GM19395 (cell line): ENCODE results near the gene UROD.
"Not testable (repeated sequence)": the region's sequence is repeated elsewhere in the genome, so short reads cannot be mapped to it uniquely, and the experiment has no call there.

Source experiments
- ATAC-seq: cut with Tn5 transposase; IDR thresholded peaks from one replicate; pipeline ENCODE4 v1.9.1; 2021; ENCODE audit warnings: mild to moderate bottlenecking, moderate library complexity; ENCODE audit not compliant: unreplicated experiment

Gene UROD

DNA sequence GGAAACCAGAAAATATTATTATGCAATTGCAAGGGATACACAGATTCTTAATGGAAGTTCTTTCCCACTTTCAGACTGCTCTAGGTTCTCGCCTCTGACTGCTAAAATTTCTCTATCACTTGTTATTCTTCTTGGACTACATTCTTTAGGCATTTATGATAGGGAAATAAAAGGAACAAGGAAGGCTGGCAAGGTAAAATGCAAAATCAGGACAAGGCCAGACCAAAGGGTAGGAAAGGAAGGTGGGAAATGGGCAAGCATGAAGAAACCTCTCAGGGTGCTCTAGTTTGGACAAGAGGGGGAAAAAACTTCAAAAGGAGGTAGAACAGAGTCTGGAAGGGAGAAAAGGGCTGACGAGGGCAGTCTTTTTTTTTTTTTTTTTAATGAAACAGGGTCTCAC, 26.2 kb downstream of the UROD start:
- ATAC-seq: no peak

DNA sequence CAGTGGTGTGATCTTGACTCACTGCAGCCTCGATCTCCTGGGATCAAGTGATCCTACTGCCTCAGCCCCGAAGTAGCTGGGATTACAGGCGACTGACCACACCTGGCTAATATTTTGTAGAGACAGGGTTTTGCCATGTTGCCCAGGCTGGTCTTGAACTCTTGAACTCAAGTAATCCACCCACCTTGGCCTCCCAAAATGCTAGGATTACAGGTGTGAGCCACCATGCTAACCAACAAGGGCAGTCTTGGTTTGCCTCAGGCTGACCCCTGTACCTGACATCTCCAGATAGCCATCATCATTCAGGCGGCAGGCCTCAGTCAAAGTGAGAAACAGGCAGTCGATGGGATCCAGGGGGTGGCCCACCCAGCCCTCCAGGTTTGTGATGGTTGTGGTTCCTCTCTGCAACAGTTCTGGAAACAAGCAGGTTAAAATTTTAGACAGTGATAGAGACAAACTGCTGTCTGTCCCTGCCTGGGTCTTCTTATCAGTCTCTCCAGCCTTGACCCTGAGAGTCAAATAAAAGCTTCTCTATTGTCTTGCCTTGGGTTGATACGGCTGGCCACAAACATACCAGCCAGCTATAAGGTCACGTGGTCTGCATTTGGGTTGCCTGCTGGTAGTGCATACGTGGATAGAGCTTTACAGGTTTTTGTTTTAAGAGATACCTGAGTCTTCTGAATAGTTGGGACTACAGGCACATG, 26.8 kb downstream of the UROD start:
- no peak for ATAC-seq

DNA sequence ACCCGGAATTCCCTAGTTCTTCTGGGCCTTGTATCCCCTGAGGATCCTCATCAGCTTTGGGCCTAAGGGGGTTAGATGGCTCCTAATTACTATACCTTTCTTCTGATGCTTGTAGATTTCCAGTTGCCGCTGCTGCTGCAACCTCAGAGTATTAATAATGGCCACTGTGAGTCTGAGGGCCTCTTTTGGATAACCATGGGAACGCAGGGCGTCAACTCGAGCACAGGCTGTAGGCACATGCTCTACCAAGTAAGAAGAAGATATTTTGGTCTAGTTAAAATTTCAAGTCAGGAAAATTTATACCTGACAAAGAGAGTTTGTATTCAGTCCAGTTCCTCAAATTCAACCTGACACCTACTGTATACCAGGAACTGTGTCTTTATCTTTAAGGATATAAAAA, 28.2 kb downstream of the UROD start:
- no peak for ATAC-seq

DNA sequence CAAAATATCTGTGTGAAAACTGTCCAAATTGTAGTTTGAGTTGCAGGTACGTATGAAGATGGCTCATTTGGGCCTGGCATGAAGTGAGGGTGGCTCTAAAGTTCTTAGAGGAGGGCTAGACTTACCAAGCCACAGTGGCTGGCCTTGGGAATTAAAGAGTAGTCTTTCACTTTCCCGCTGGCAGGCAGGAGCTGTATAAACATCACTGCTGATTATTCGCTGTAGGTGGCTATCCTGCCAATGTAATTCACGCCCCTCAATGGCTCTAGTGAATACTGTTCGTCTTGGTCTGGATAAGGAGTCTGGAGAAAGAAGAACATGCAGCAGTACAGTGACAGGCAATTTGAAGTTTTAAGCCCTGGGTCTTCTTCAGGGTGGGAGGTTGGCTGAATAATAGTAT, 31.0 kb downstream of the UROD start:
- ATAC-seq: no peak

DNA sequence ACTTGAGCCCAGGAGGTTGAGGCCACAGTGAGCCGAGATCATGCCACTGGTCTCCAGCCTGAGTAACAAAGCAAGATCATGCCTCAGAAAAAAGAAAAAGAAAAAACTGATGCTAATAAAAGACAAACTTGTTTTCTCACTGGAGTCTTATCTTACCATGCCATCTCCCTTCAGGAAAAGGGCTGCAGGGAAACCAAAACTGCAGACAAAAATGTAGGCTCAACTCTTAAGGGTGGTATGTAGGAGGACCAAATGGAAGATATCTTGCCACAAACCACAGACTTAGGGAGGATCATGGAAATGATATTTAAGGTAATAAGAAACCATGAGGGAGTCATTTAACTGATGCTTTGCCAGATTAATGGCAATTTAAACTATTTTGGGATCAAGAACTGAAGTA, 32.9 kb downstream of the UROD start:
- ATAC-seq: no peak

DNA sequence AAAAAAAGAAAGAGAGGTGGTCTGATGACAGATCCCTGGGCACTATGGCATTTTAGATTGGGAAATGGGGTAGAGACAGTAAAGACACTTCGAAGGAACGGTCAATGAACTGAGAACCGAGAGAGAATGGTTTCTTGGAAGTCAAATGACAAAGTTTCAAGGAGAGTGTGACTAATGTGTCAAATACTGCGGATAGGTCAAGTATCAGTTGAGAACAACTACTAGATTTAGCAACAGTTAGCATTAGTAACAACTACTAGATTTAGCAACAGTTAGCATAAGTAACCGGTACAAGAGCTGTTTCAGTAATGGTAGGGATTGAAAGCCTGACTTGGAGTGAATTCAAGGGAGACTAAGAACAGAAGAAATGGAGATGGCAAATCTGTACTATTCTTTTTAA, 35.0 kb downstream of the UROD start:
- ATAC-seq: no peak

DNA sequence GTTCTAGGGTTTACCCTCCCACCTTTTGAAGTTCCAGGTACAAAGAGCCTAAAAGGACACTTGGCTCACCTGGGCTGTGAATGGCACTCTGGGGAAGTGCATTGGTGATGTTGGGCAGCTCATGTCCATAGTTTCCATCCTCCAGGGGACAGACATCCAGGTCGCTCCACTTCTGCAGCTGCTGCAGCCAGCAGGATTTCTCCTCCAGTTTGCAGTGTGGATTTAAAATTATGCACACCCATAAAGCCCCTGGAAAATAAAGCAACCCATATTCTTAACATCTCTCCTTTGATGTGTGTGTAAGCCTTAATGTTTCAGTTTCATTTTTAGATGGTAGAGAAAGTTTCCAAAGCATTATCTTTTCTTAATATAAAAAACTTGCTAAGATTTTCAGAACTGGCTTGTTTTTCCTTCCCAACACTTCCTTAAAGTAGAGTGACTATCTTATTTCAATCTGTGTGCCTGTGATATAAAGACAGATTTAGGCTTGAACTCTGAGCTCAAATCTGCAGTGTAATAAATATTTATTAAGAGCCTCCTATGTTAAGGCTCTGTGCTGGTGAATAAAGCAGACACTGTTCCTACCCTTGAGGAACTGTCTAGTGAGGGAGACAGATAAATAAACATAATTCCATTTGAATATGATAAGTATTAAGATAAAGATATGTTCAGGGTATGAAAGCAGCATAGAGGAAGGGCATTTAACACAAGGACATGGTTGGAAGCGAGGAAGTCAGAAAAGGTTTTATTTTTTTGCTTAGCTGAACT, 39.1 kb downstream of the UROD start:
- no peak for ATAC-seq

DNA sequence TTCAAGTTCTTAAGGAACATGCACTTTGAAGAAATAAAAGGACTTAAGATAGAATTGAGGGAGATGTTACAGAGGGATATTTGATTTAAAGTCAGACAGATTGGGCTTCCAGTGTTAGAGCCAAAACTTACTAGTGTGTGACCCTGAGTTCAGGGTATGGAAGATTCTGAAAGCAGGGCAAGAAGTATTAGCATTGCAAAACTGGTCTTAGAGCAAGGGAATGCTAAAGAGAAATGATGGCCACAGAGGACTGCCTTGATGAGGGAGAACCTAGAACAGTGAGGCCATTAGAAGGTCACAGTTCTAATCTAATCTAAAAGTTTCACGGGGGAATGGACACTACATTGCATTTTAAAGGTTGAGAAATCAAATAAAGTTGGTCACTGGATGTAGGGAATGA, 45.5 kb downstream of the UROD start:
- no peak for ATAC-seq

DNA sequence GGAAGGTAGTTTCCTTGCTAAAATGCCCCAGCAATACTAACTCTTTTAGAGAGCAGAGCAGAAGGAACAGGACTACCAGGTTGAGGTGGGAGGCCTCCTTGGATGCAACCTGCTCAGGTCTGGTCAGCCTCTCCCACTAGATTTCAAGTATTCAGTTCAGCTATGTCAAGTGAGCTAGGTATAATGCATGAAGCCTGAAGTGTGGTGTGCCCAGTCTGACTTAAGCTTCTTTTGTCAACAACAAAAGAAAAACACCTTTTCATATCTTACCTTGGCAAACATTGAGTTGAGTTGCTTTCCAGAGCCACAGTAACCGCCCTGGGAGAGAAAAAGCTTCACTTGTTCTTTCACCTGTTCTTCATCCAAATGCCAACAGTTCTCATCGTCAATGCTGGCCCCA, 47.8 kb downstream of the UROD start:
- no peak for ATAC-seq

DNA sequence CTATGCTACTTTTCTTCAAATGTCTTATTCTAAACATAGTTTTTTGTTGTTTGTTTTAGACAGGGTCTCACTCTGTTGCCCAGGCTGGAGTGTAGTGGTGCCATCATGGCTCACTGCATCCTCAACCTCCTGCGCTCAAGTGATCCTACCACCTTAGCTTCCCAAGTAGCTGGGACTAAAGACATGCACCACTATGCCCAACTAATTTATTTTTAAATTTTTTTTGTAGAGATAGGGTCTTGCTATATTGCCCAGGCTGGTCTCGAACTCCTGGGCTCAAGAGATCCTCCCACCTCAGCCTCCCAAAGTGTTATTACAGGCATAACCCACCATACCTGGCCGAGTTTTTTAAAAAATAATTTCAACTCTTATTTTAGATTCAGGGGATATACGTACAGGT, 50.4 kb downstream of the UROD start:
- ATAC-seq: not testable (repeated sequence)

DNA sequence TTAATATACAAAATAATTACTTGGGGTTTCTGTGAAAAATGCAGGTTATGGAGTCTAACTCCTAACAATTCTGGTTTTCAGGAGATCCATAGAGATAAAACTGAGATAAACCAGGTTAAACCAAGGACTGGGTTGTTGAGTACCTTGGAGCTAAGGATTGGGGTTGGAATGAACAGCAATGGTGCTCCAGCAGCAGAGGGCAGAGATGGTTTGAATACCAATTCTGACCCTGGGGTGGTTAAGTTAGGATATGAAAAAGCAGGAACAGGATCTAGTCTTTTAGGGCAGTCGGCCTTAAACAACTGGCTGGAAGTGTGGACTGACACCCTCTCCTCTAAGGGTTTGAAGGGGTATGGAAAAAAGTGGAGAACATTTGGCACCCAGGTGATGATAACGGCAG, 53.0 kb downstream of the UROD start:
- ATAC-seq: no peak
